ENCODE data around the gene GNAS-AS1.

GNAS-AS1 gene

GRCh38 chr20:58791286-58791685 is 59.4 kb downstream of the GNAS-AS1 start:
- Histone ChIP-seq H3K4me3 (peak overlapping the region; percentile 54), H3K27me3 (no peaks in the 10 kb centered on the region), H4K20me1 (peaks cover 15% of the 10 kb centered on the region), H3K27ac (peak overlapping the region; percentile 79), H3K36me3 (no peaks in the 10 kb centered on the region), H3K9ac (peak overlapping the region; percentile 59; the same call in 1 of the 2 replicates), H3K4me1 (peaks cover 60% of the 10 kb centered on the region), H3K4me2 (peak overlapping the region; percentile 94), H3K9me3 (no peaks in the 10 kb centered on the region)
- TF ChIP-seq Cebpa-rat (IDR thresholded peaks at IDR 0.05), result no peak

DNA sequence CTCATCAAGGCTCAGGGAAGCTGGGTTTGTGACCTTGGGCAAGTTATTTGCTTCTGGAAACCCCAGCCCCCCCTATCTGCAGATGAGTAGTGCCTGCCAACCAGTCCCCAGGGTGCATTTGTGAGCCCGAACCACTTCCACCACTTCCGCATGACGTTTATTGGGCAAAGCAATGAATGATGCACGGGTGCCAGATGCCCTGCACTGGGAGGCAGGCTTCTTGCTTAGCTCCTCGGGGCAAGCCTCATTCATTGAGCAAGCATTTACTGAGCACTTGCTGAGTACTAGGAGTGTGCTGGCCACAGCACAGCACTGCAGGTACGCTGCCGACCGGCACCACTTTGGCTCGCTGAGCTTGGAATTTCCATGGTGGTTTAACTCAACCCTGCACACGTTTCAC is 60.2 kb downstream of the GNAS-AS1 start:
- H3K4me2 ChIP-seq, result peak overlapping the region; percentile 94

GRCh38 chr20:58788896-58789544 is 61.7 kb downstream of the GNAS-AS1 start:
- H3K4me3 ChIP-seq, result no peak overlapping the region
- H3K36me3 ChIP-seq, result no peaks in the 10 kb centered on the region
- H3K27me3 ChIP-seq, result no peaks in the 10 kb centered on the region
- H3K9me3 ChIP-seq, result no peaks in the 10 kb centered on the region
- no peak overlapping the region for H3K9ac ChIP-seq
- H4K20me1 ChIP-seq, result peaks cover 15% of the 10 kb centered on the region
- no peak for TF ChIP-seq Cebpa-rat (IDR thresholded peaks at IDR 0.05)
- peak overlapping the region; percentile 94 for H3K4me2 ChIP-seq
- H3K27ac ChIP-seq, result 0 out of 2 replicates have a peak overlapping the region, but pooled peaks have one; percentile 79
- H3K4me1 ChIP-seq, result peaks cover 77% of the 10 kb centered on the region

More for the DNA sequence above, 60.2 kb downstream of the GNAS-AS1 start:
- peak overlapping the region; percentile 59; the same call in 1 of the 2 replicates for H3K9ac ChIP-seq
- H3K27me3 ChIP-seq, result no peaks in the 10 kb centered on the region
- no peaks in the 10 kb centered on the region for H3K9me3 ChIP-seq
- peaks cover 62% of the 10 kb centered on the region for H3K4me1 ChIP-seq
- peak; percentile 46; the same call in 1 of the 2 replicates for TF ChIP-seq Cebpa-rat (IDR thresholded peaks at IDR 0.05)
- peak overlapping the region; percentile 79 for H3K27ac ChIP-seq
- H3K36me3 ChIP-seq, result no peaks in the 10 kb centered on the region
- peaks cover 15% of the 10 kb centered on the region for H4K20me1 ChIP-seq
- peak overlapping the region; percentile 54 for H3K4me3 ChIP-seq

DNA sequence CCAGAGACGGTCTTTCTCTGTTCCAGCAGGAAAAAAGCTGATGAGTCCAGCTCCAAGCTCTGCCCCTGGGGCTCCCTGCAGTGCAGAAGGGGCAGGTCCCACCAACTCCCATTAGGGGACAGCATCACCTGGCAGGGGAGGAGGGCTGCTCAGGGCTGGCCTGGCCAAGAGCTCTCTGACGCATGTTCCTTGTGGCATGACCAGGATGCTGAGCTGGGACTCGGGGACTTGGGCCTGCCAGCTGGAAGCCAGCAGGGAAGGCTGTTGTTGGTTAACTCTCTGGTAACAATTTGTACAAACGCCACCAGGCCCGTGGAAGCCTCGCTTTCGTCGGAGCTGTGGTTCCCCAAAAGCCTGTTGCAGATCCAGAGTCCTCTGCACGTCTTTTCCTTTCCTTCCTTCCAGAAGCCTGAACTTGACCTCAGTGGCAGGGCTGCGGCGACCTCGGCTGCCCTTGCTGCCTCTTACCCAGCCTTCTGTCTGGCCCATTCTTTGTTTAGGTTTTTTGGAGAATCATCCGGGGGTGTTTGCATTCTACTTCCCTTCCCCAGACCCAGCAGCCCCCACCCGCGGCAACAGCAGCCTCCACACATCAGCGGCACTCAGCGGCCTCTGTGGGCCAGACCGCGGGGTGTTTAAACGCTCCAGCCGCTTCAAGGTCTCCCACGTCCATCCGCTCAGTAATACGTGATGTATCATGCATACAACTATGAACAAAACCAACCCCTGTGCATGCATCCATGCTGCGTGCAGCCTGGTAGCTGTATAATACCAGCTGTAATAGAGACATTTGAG is 63.3 kb downstream of the GNAS-AS1 start:
- no peaks in the 10 kb centered on the region for H3K36me3 ChIP-seq
- no peaks in the 10 kb centered on the region for H3K27me3 ChIP-seq
- peak overlapping the region; percentile 94 for H3K4me2 ChIP-seq
- H3K9me3 ChIP-seq, result no peaks in the 10 kb centered on the region
- peaks cover 15% of the 10 kb centered on the region for H4K20me1 ChIP-seq
- H3K9ac ChIP-seq, result no peak overlapping the region
- TF ChIP-seq Cebpa-rat (IDR thresholded peaks at IDR 0.05), result no peak
- no peak overlapping the region for H3K27ac ChIP-seq
- H3K4me1 ChIP-seq, result peaks cover 89% of the 10 kb centered on the region
- no peak overlapping the region for H3K4me3 ChIP-seq

DNA sequence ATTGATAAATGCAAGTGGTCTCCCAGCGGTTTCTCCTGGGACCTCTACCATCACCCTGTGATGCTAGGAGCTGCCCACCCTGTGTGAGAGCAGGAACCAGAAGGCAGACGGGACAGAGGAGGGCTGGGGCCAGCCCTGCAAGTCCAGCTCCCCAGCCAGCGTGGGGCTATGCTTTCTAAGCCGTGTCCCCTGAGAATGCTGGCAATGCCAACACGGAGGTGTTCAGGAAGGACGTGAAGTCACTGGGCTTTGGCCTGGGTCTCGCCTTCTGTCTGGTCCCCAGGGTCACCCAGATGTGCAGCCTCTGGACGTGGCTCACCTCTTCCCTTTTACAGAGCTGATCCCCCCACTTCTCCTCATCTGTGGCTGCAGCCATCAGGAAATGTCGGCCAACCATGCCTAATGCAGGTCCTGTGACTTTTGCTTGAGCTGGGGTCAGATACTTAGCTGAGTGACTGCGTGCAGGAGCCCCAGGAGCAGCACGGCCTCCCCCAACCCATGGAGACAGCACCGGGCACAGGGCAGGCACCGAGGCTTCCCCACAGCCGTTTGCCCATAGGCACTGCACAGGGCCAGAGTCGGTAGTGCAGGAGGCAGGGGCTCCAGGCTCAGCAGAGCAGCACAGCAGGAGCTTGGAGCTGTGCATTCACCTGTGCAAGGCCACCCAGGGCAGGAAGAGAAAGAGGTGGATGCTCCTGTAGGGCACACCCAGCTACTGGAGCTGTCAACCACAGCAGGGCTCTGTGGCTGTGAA is 66.2 kb downstream of the GNAS-AS1 start:
- no peak for TF ChIP-seq Cebpa-rat (IDR thresholded peaks at IDR 0.05)
- no peak overlapping the region for H3K9ac ChIP-seq
- H3K27me3 ChIP-seq, result no peaks in the 10 kb centered on the region
- no peak overlapping the region for H3K4me3 ChIP-seq
- H3K4me1 ChIP-seq, result peaks cover 60% of the 10 kb centered on the region
- no peak overlapping the region for H3K27ac ChIP-seq
- H3K9me3 ChIP-seq, result no peaks in the 10 kb centered on the region
- no peaks in the 10 kb centered on the region for H3K36me3 ChIP-seq
- peak overlapping the region; percentile 70 for H3K4me2 ChIP-seq
- H4K20me1 ChIP-seq, result no peaks in the 10 kb centered on the region

- H3K9me3 ChIP-seq, result no peaks in the 10 kb centered on the region
- peak overlapping the region; percentile 70 for H3K4me2 ChIP-seq
- peaks cover 56% of the 10 kb centered on the region for H3K4me1 ChIP-seq
- H3K27me3 ChIP-seq, result no peaks in the 10 kb centered on the region
- no peak overlapping the region for H3K27ac ChIP-seq
- no peak for TF ChIP-seq Cebpa-rat (IDR thresholded peaks at IDR 0.05)
- H3K9ac ChIP-seq, result no peak overlapping the region
- H4K20me1 ChIP-seq, result no peaks in the 10 kb centered on the region
- no peak overlapping the region for H3K4me3 ChIP-seq
- no peaks in the 10 kb centered on the region for H3K36me3 ChIP-seq
Observed at GRCh38 chr20:58783511-58784011, 67.1 kb downstream of the GNAS-AS1 start.

GRCh38 chr20:58781138-58781537 is 69.6 kb downstream of the GNAS-AS1 start:
- no peak overlapping the region for H3K27ac ChIP-seq
- no peak overlapping the region for H3K4me3 ChIP-seq
- no peaks in the 10 kb centered on the region for H3K36me3 ChIP-seq
- no peak overlapping the region for H3K4me2 ChIP-seq
- H3K27me3 ChIP-seq, result no peaks in the 10 kb centered on the region
- no peak overlapping the region for H3K9ac ChIP-seq
- no peaks in the 10 kb centered on the region for H3K9me3 ChIP-seq
- TF ChIP-seq Cebpa-rat (IDR thresholded peaks at IDR 0.05), result no peak
- H4K20me1 ChIP-seq, result no peaks in the 10 kb centered on the region
- peaks cover 40% of the 10 kb centered on the region for H3K4me1 ChIP-seq

DNA sequence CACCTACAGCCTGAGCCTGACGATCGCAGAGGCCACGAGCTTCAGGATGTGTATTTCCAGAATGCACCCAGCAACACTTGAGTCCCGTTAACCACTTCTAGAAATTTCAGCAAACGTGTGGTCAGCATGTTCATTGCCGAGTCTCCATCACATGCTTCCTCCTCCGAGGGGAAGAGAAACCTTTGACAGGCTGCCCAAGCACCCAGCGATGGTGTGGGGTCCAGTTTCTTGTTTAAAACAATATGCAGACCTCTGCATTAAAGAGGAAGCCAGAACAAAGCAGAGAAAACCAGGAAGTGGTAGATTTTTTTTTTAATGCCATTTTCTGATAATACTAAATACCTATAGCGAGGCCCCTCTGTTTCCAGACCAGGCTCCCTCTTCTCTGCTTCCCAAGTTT is 71.9 kb downstream of the GNAS-AS1 start:
- H3K4me2 ChIP-seq, result peak overlapping the region; percentile 6; the same call in 1 of the 2 replicates
- H3K36me3 ChIP-seq, result no peaks in the 10 kb centered on the region
- H3K27me3 ChIP-seq, result no peaks in the 10 kb centered on the region
- H4K20me1 ChIP-seq, result no peaks in the 10 kb centered on the region
- peaks cover 21% of the 10 kb centered on the region for H3K4me1 ChIP-seq
- H3K27ac ChIP-seq, result no peak overlapping the region
- H3K4me3 ChIP-seq, result no peak overlapping the region
- no peak for TF ChIP-seq Cebpa-rat (IDR thresholded peaks at IDR 0.05)
- no peaks in the 10 kb centered on the region for H3K9me3 ChIP-seq
- no peak overlapping the region for H3K9ac ChIP-seq

DNA sequence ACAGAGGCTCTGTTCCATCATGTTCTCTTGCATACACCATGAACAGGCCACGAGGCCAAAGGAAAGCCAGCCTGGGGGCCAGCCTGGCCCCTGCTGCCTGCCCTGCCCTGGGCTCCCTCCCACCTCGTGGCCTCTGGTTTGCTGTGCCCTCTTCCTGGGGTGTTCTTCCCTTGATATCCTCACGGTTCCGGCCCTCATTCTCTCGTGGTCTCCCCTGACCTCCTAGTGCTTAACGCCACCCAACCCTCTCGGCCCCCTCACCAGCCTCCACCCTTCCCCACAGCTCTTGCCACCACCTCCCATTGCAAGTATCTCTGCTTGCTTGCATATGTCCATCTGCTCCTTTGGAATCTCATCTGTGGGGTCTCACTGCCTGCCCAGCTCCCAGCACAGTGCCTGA is 73.0 kb downstream of the GNAS-AS1 start:
- TF ChIP-seq Cebpa-rat (IDR thresholded peaks at IDR 0.05), result no peak
- Histone ChIP-seq H3K9ac (no peak overlapping the region), H3K4me1 (peaks cover 10% of the 10 kb centered on the region), H3K4me2 (no peak overlapping the region), H3K27me3 (no peaks in the 10 kb centered on the region), H3K36me3 (no peaks in the 10 kb centered on the region), H3K9me3 (no peaks in the 10 kb centered on the region), H3K27ac (no peak overlapping the region), H3K4me3 (no peak overlapping the region), H4K20me1 (no peaks in the 10 kb centered on the region)
